GM12864 (cell line): Measurements from ENCODE around the gene IMPG1.

Experiments
- DNase-seq: peaks from one replicate; pipeline ENCODE4 v3.0.0-alpha.2; 2011; ENCODE audit warnings: low read depth
- H3K4me3 ChIP-seq: 2 replicates; pipeline ENCODE4 v1.5.1; 2011; ENCODE audit warnings: mild to moderate bottlenecking, low read depth, low read length, control low read depth
- CTCF ChIP-seq: IDR thresholded peaks from 2 replicates; pipeline ENCODE4 v1.5.1; 2011; ENCODE audit warnings: low read depth, mild to moderate bottlenecking, moderate library complexity, low read length, control low read depth, inconsistent platforms; ENCODE audit errors: missing control alignments

Gene IMPG1

GRCh38 chr6:76072562-76072961, at the start of gene IMPG1:
Gene IMPG1 (minus strand): TSS chr6:76072662. CDS start chr6:76072488, 174 bp downstream.
- no peak within 1 kb of the TSS for H3K4me3 ChIP-seq
- no peak for DNase-seq
- TF ChIP-seq CTCF = no peak

GRCh38 chr6:76120302-76120701, 47.8 kb upstream of the IMPG1 start:
- no peak overlapping the region for H3K4me3 ChIP-seq
- no peak for DNase-seq
- TF ChIP-seq CTCF = no peak

- no peak for TF ChIP-seq CTCF
- no peak overlapping the region for H3K4me3 ChIP-seq
- DNase-seq = no peak
Observed at GRCh38 chr6:76073281-76073680, 819 bp upstream of the IMPG1 start.

GRCh38 chr6:76057469-76057868, 15.0 kb downstream of the IMPG1 start:
- no peak overlapping the region for H3K4me3 ChIP-seq
- no peak for DNase-seq
- no peak for TF ChIP-seq CTCF

- TF ChIP-seq CTCF = no peak
- no peak for DNase-seq
- H3K4me3 ChIP-seq = no peak overlapping the region
Observed at GRCh38 chr6:76052314-76052713, 20.1 kb downstream of the IMPG1 start.

- TF ChIP-seq CTCF = no peak
- no peak for DNase-seq
- no peak overlapping the region for H3K4me3 ChIP-seq
Observed at GRCh38 chr6:76043690-76044089, 28.8 kb downstream of the IMPG1 start.

GRCh38 chr6:76035713-76036112, 36.7 kb downstream of the IMPG1 start:
- no peak overlapping the region for H3K4me3 ChIP-seq
- no peak for TF ChIP-seq CTCF
- DNase-seq = no peak
